A549 (cell line): Measurements from ENCODE around the gene PRRG2. TPM values are rescaled to one million over a fixed set of nuclear protein-coding genes. Genes with fewer than 3 reads are reported as not detected.
A peak's percentile ranks its signal among the peaks of the same experiment; 100 is the strongest.

Experiments
- ATAC-seq, 2 experiments: fragments of 200-7000 bp in 1 of 2; fragments of >200 bp in 1 of 2; cut with Nextera tagmentation in 1 of 2; cut with Tn5 transposase in 1 of 2; 3 replicates each; pipeline versions ENCODE4 v1.8.0 to v1.9.1; 2018 to 2020; ENCODE audit warnings: mild to moderate bottlenecking in 1 of 2, moderate library complexity in 1 of 2
- CTCF ChIA-PET: fragments of 300-600 bp; sonication (Branson Sonifier 250); formaldehyde crosslinking; extraction: SDS; loops from one replicate; lab custom pipeline; 2021; ENCODE audit warnings: antibody characterized with exemption, inconsistent platforms; lab: Yijun Ruan, JAX
- POLR2A ChIA-PET: fragments of 350-600 bp; formaldehyde crosslinking; extraction: SDS; loops from one replicate; lab custom pipeline; 2021; ENCODE audit warnings: antibody characterized with exemption, inconsistent platforms; lab: Yijun Ruan, JAX
- DNase-seq, 2 experiments: peaks; one replicate each; pipeline versions ENCODE4 v3.0.0 to v3.0.0-alpha.2; 2011 to 2016; ENCODE audit warnings: low read depth in 1 of 2, low spot score in 1 of 2
- FAIRE-seq: peaks from 2 replicates; lab custom pipeline; 2011; peaks lifted over from hg19 to GRCh38; lab: Jason Lieb, UNC
- H3K27ac ChIP-seq, 2 experiments: fragments of >200 bp; sonication (Bioruptor Twin); formaldehyde crosslinking; 3 replicates each; pipeline ENCODE4 v1.5.1; 2016 to 2017
- H3K4me1 ChIP-seq: fragments of >200 bp; sonication (Bioruptor Twin); formaldehyde crosslinking; 3 replicates; pipeline ENCODE4 v1.6.1; 2016
- H3K4me2 ChIP-seq: fragments of >200 bp; sonication (Bioruptor Twin); formaldehyde crosslinking; 3 replicates; pipeline ENCODE4 v1.6.1; 2016
- H3K4me3 ChIP-seq: fragments of >200 bp; sonication (Bioruptor Twin); formaldehyde crosslinking; 3 replicates; pipeline ENCODE4 v1.5.1; 2016
- H3K9me3 ChIP-seq: fragments of >200 bp; sonication (Bioruptor Twin); formaldehyde crosslinking; 3 replicates; pipeline ENCODE4 v1.6.1; 2016
- ESRRA ChIP-seq: fragments of 150-350 bp; IDR thresholded peaks from 2 replicates; pipeline ENCODE4 v1.6.1; 2014; ENCODE audit warnings: mild to moderate bottlenecking, low read length, borderline replicate concordance
- KDM5A ChIP-seq: fragments of 200-600 bp; sonication (generic); IDR thresholded peaks from 2 replicates; pipeline ENCODE4 v1.6.1; 2016; ENCODE audit warnings: antibody characterized with exemption, mild to moderate bottlenecking
- MAZ ChIP-seq: fragments of 150-350 bp; IDR thresholded peaks from 2 replicates; pipeline ENCODE4 v1.6.1; 2014; ENCODE audit warnings: antibody characterized with exemption, low read depth, low read length, borderline replicate concordance
- NR3C1 ChIP-seq: fragments of >200 bp; sonication (Bioruptor Twin); formaldehyde crosslinking; IDR thresholded peaks from 3 replicates; pipeline ENCODE4 v1.6.1; 2017
- RAD21 ChIP-seq, 2 experiments: fragments of >200 bp in 1 of 2; sonication (Bioruptor Twin) in 1 of 2; formaldehyde crosslinking in 1 of 2; IDR thresholded peaks in 1 of 2; conservative IDR thresholded peaks in 1 of 2; 2 replicates in 1 of 2; 3 replicates in 1 of 2; pipeline ENCODE4 v1.6.1; 2012 to 2018; ENCODE audit warnings: inconsistent platforms in 1 of 2
- RARB ChIP-seq: fragments of 250-450 bp; sonication (Bioruptor Pico); IDR thresholded peaks from 2 replicates; pipeline ENCODE4 v1.8.0; 2021; ENCODE audit warnings: mild to moderate bottlenecking, moderate library complexity
- RNF2 ChIP-seq: fragments of 200-600 bp; sonication (generic); IDR thresholded peaks from 2 replicates; pipeline ENCODE4 v1.6.1; 2016; ENCODE audit warnings: low read depth, mild to moderate bottlenecking, antibody characterized with exemption, moderate library complexity, borderline replicate concordance
- SMC3 ChIP-seq: fragments of >200 bp; sonication (Bioruptor Twin); formaldehyde crosslinking; IDR thresholded peaks from 3 replicates; pipeline ENCODE4 v1.6.1; 2018; ENCODE audit warnings: inconsistent platforms
- ZC3H11A ChIP-seq: fragments of 450-650 bp; IDR thresholded peaks from 2 replicates; pipeline ENCODE4 v1.6.1; 2014; ENCODE audit warnings: antibody characterized with exemption, mild to moderate bottlenecking
- WGBS: methylation state at CpG from one replicate; pipeline ENCODE4 v1.1.6; 2017; ENCODE audit errors: missing lambda C conversion rate; 5-methylcytosine and 5-hydroxymethylcytosine counted together
- polyA plus RNA-seq, 4 experiments: library from polyadenylated mRNA; depleted of rRNA in 3 of 4; stranded (reverse); fragments of >200 nt; fragmentation: RNase III in 1 of 4; extraction: RNeasy Plus Mini Kit Qiagen cat#74134 plus additional on column Dnase treatment in 1 of 4; gene quantifications; 2 replicates in 3 of 4; 3 replicates in 1 of 4; pipeline ENCODE4 v1.2.3, GENCODE V29; 2011 to 2017
- TF ChIP-seq, protein P1 (sequence below): fragments of >200 bp; sonication (Bioruptor Twin); formaldehyde crosslinking; IDR thresholded peaks from 3 replicates; pipeline ENCODE4 v1.5.1; 2016
- TF ChIP-seq, protein P2 (sequence below): IDR thresholded peaks from 2 replicates; pipeline ENCODE4 v1.6.1; 2012

The PRRG2 gene
- polyA plus RNA-seq, 2 of the 4 experiments (the other 2 are of a cell fraction): 0.53 to 1.0 TPM

DNA sequence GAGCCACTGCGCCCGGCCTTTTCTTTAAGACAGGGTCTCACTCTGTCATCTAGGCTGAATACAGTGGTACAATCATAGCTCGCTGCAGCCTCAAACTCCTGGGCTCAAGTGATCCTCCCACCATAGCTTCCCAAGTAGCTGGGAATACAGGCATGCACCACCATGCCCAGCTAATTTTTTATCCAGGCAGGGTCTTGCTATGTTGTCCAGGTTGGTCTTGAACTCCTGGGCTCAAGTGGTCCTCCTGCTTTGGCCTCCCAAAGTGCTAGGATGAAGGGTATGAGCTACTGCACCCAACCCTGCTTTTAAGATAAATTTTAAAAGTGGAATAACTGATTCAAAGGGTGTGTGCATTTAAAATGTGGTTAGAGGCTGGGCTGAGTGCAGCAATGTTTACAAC lies 14.8 kb upstream of the PRRG2 start (continued):
- TF ChIP-seq, protein P1, sequence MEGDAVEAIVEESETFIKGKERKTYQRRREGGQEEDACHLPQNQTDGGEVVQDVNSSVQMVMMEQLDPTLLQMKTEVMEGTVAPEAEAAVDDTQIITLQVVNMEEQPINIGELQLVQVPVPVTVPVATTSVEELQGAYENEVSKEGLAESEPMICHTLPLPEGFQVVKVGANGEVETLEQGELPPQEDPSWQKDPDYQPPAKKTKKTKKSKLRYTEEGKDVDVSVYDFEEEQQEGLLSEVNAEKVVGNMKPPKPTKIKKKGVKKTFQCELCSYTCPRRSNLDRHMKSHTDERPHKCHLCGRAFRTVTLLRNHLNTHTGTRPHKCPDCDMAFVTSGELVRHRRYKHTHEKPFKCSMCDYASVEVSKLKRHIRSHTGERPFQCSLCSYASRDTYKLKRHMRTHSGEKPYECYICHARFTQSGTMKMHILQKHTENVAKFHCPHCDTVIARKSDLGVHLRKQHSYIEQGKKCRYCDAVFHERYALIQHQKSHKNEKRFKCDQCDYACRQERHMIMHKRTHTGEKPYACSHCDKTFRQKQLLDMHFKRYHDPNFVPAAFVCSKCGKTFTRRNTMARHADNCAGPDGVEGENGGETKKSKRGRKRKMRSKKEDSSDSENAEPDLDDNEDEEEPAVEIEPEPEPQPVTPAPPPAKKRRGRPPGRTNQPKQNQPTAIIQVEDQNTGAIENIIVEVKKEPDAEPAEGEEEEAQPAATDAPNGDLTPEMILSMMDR: no peak
- TF ChIP-seq RARB (CRISPR knock-in tag) (no peak), KDM5A (no peak)
- TF ChIP-seq, protein P2, sequence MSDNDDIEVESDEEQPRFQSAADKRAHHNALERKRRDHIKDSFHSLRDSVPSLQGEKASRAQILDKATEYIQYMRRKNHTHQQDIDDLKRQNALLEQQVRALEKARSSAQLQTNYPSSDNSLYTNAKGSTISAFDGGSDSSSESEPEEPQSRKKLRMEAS: no peak

DNA sequence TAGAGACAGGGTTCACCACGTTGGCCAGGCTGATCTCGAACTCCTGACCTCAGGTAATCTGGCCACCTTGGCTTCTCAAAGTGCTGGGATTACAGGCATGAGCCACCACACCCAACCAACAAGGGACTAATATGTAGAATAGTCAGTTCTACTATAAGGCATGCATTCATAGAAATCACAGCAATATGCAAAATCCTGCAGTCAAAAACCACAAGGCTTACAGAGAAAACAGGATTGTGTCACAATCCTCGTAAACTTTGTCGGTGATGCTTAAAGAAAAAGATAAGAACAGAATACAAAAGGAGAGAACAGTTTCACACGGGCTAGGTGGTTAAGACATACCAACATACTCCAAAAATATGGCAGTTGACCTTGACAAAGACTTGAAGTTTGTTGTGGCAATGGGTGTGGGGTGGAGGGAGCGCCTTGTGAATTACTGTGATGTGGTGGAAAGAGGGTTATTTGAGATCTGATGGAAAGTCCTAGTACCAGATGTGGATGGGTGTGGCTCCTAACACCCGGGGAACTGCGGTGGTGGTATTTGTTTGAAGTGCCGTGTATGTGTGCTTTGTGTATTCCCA lies 13.2 kb upstream of the PRRG2 start:
- Histone ChIP-seq H3K4me1 (peaks cover 13% of the 10 kb centered on the region), H3K4me2 (0 out of 3 replicates have a peak overlapping the region, but pooled peaks have one; percentile 3), H3K27ac (no peak overlapping the region)
- 61% methylated on average over 9 of the region's 9 CpGs for WGBS
- TF ChIP-seq ZC3H11A (no peak), RNF2 (no peak)
- TF ChIP-seq, all 56 proteins: peak for 0
- ATAC-seq: no peak
- DNase-seq: no peak
- POLR2A ChIA-PET: no interaction called here
- Histone ChIP-seq H3K4me3 (no peak overlapping the region), H3K9me3 (no peaks in the 10 kb centered on the region)
- CTCF ChIA-PET: interaction anchor here (0.5 to 16.1 kb wide), 7 partner anchors 14 to 63 kb away, joined by 3 to 426 read pairs (median 6); no protein-coding TSS in a partner anchor
- FAIRE-seq: no peak

DNA sequence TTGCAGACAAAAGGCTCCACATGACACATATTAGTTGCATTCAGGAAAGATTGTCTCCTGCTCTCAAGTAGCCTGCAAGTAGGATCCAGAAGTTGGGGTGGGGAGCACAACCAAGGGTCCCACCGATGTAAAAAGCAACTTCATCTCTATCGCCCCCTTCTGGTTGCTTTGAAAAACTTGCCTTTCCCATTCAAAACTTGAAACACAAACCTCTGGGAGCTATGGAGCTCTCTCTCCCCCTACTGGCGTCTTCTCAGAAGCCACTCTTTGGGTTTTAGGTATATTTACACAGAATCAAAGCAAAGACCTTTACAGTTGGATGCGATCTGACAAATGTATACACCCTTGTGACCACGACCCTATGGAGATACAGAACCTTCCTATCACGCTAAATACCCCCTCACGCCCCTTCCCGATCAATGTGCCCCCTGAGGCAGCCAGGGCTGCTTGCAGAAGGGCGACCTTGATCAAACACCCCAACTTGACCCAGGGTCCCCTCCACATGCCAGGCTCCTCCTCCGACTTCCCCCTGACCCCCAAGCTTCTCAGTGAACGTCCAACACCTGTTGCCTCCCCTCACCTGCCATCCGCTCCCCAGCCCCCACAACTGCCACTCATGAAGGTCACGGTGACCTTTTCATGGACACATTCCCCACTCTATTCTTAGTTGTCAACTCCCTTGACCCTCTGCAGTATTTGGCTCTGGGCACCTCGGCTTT lies 10.8 kb upstream of the PRRG2 start:
- WGBS: 23% methylated on average over 14 of the region's 14 CpGs
- Histone ChIP-seq H3K4me1 (peaks cover 13% of the 10 kb centered on the region), H3K9me3 (no peaks in the 10 kb centered on the region), H3K4me3 (no peak overlapping the region), H3K4me2 (peak overlapping the region; percentile 30; the same call in 1 of the 3 replicates), H3K27ac (no peak overlapping the region)
- no peak for FAIRE-seq
- POLR2A ChIA-PET: interaction anchor here (0.8 to 1.4 kb wide), 3 partner anchors 10 to 117 kb away, joined by 3 to 22 read pairs (median 5); partner anchors contain the start of genes ALDH16A1 and NOSIP
- CTCF ChIA-PET: interaction anchor here (0.6 to 16.1 kb wide), 65 partner anchors 10 to 1010 kb away, joined by 3 to 426 read pairs (median 5); partner anchors contain the start of genes FCGRT, FLT3LG, NOSIP and PIH1D1
- peak; percentile 92 for DNase-seq
- TF ChIP-seq MAZ (peak; percentile 41; the same call in 1 of the 2 replicates), ESRRA (0 out of 2 replicates have a peak, but pooled peaks have one; percentile 52), RAD21 (conservative IDR thresholded peaks at IDR 0.05 in 1 of 2, IDR thresholded peaks at IDR 0.05 in 1 of 2) (peak; percentile 88 to 94), SMC3 (peak; percentile 88), NR3C1 (no peak)
- TF ChIP-seq, protein P1: peak; percentile 100
- peak; percentile 94 to 95 for ATAC-seq
